Fibroblast of the aortic adventitia (primary cell): Measurements from ENCODE around the gene SCD. TPM values are rescaled to one million over a fixed set of nuclear protein-coding genes. Genes with fewer than 3 reads are reported as not detected.

ENCODE experiments used
- DNase-seq: peaks from one replicate; pipeline ENCODE4 v3.0.0-alpha.2; 2010; ENCODE audit warnings: low read depth
- H3K4me3 ChIP-seq: 2 replicates; pipeline ENCODE4 v1.5.1; 2011; ENCODE audit warnings: low read depth, mild to moderate bottlenecking, control low read depth, low read length, moderate library complexity
- total RNA-seq: library from RNA; depleted of rRNA; stranded (reverse); fragments of >200 nt; gene quantifications from 2 replicates; pipeline ENCODE4 v1.2.3, GENCODE V29; 2012; ENCODE audit warnings: low replicate concordance
- TF ChIP-seq, protein P1 (sequence below): IDR thresholded peaks from 2 replicates; pipeline ENCODE4 v1.5.1; 2011; ENCODE audit warnings: mild to moderate bottlenecking, low read length, control low read depth, inconsistent platforms; ENCODE audit not compliant: insufficient read depth

Gene SCD
- total RNA-seq, 1 donor, result 99.9 TPM

DNA sequence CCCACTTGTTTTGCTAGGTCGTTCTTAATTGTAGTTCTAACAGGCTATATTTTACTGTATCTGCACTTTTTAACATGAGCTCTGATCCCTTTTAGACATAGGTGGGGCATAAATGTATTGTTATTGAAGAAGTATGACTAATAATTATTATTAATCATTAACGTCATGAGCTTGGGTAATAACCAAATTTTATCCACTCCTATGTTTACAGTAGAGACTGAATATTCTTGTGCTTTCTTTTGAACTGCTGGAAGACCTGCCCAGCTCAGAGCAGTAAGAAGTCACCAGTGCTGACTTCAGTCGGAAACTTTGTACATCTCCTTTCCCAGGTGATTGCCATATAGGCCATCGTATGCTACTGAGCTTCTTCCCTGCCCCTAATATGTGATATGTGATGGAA lies 35.7 kb upstream of the SCD start:
- TF ChIP-seq, protein P1, sequence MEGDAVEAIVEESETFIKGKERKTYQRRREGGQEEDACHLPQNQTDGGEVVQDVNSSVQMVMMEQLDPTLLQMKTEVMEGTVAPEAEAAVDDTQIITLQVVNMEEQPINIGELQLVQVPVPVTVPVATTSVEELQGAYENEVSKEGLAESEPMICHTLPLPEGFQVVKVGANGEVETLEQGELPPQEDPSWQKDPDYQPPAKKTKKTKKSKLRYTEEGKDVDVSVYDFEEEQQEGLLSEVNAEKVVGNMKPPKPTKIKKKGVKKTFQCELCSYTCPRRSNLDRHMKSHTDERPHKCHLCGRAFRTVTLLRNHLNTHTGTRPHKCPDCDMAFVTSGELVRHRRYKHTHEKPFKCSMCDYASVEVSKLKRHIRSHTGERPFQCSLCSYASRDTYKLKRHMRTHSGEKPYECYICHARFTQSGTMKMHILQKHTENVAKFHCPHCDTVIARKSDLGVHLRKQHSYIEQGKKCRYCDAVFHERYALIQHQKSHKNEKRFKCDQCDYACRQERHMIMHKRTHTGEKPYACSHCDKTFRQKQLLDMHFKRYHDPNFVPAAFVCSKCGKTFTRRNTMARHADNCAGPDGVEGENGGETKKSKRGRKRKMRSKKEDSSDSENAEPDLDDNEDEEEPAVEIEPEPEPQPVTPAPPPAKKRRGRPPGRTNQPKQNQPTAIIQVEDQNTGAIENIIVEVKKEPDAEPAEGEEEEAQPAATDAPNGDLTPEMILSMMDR, result no peak
- no peak for DNase-seq

DNA sequence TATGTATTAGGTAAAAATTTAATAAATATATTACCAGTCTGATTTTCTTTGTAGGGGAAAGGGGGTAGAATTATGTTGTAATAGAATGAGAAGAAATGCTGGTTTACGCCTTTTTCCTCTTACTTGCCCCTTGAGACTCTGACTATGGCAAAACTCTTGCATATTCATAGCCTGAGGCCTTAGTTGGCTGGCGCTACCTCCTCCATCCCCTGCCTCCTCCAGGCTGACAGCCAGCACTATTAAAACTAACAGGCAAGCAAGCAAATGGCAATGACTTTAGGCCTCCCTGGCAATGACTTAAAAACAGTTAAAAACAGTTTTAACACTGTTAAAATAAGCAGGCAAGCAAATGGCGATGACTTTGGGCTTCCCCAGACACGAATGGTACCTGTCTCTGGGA lies 31.4 kb upstream of the SCD start:
- DNase-seq, result peak; percentile 15
- H3K4me3 ChIP-seq, result no peak overlapping the region
- TF ChIP-seq, protein P1, result no peak

More for the DNA sequence above, 35.7 kb upstream of the SCD start:
- no peak overlapping the region for H3K4me3 ChIP-seq

DNA sequence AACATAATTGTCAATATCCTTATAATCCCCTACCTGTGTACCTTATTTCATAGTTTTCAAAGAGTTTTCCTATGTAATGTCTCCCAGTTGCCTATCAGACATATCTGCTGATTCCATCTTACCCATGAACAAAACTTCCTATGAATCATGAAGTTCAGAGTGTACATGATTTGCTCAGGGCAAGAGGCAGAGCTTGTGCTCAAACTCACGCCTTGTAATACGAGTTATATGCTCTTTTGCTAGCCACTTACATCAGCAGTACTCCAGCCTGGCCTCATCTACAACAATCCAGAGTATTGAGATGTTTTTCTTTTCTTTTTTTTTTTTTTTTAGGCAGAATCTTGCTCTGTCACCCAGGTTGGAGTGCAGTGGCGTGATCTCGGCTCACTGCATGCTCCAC lies 28.8 kb upstream of the SCD start:
- TF ChIP-seq, protein P1, result no peak
- no peak for DNase-seq
- no peak overlapping the region for H3K4me3 ChIP-seq

DNA sequence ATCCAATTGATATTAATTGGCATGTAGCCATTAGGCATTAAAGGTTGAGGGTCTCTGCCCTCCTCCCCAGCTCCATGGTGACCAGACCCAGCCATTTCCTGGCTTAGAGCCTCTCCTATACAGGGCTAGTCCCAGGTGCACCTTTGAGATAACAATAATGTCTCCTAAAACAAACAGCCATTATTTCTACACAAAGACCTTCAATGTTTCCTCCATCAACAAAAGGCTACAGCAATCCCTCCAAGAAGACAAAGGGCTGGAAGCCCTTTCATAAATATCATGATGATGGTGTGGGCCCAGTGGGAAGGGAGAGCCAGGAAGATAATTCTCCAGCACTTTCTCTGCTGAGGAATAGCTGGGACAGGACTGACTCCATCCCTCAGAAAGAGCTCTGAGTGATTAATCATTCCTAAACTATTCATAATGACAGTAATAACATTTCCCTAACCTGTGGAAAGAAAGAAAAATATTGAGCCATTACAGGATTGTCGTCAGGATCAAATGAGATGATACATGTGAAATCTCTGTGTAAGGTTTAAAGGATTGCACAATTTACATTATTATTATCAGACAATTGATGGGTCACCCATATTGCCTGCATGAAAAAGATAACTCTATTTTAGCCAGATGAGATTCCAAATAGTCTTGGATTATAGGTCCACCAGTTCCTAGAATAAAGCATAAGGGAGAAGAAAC lies 27.2 kb upstream of the SCD start:
- H3K4me3 ChIP-seq, result no peak overlapping the region
- TF ChIP-seq, protein P1, result no peak
- no peak for DNase-seq

DNA sequence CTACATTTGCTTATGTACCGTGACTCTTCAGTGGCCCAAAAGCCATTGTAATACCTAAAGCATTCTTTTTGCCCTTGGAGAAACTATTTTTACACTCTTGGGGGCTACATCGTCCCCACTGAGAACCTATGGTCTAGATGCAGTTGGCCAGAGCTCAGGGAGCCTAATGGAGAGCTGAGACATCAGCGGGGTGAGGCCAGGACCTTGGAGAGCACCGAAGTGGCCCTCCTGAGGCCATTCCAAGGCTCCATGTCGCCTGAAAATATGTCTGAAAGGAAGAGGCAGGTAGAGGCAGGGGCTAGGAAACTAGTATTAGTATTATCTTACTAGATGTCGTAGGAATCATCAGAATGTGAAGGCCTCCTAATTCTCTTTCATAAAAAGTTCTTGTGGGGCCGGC lies 21.9 kb upstream of the SCD start:
- TF ChIP-seq, protein P1, result no peak
- no peak for DNase-seq
- H3K4me3 ChIP-seq, result no peak overlapping the region

DNA sequence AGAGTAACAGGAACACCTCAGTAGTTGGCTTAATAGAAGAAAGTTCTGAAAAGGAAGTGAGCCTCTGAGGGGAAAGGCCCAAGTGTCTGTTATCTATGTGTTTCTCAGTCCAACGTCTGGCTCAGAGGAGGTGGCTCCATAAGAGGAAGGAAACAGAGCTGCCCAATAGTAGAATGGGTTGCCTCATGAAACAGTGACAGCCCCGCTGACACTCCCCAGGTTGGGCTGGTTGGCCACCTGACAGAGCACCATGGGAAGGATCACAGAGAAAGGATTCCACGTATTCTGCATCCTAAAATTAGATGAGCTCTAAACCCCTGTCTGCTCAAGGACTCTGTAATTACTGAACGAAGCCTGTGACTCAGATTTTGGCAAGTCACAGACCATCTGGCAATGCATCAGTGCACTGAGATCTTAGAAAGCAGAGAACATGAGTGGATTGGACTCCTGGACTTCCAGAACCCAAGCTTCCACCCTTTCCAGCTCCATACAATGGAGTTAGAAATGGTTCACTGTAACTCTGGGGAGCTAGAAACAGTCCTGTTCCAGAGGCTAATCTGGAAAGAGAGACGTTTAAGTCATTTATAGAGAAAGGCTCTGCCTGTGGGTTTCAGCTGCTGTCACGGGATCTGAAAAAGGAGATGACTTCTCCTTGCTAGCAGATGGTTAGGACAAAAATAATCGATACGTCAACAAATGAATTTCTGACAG lies 19.9 kb upstream of the SCD start:
- TF ChIP-seq, protein P1, result no peak
- H3K4me3 ChIP-seq, result no peak overlapping the region
- DNase-seq, result peak; percentile 72
